ENCODE measurements around the gene ALG12.

ALG12 gene

DNA sequence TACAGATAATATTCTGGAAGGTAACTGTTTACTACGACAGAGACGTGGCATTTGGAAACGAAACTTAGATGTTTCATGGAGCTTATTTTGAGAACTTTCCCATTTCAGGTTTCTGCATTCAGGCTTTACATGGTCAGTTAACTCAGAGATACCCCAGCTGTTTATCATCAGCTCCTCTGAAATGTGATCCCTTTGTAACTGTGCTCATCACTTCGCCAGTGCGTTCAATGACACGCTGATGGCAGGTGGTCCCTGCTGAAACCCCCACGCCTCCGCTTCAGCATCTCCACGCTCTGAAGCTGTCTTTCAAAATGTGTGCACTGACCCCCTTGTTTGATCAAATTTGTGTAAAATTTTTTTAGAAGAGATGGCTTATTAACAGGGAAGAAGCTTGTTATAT is 30.5 kb downstream of the ALG12 start:
- DNase-seq (ENCODE audit: low read depth, low spot score), result no peak

DNA sequence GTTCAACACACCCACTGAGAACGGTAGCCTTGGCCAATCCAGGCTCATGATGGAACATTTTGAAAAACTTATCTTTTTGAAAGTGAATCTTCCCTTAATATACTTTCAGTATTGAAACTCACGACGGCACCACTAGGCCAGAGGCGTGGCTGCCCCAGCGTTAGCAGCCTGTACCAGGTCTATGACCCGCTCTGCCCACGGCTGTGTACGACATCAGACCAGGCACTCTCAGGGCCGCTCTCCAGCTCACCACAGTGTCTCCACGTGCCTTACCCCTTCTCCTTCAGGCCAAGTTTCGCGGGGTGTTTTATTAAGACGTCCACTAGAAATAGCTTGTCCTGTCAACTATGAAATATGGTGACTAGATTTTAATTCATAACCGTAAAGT is 31.2 kb downstream of the ALG12 start:
- no peak for DNase-seq (ENCODE audit: low read depth, low spot score)

DNA sequence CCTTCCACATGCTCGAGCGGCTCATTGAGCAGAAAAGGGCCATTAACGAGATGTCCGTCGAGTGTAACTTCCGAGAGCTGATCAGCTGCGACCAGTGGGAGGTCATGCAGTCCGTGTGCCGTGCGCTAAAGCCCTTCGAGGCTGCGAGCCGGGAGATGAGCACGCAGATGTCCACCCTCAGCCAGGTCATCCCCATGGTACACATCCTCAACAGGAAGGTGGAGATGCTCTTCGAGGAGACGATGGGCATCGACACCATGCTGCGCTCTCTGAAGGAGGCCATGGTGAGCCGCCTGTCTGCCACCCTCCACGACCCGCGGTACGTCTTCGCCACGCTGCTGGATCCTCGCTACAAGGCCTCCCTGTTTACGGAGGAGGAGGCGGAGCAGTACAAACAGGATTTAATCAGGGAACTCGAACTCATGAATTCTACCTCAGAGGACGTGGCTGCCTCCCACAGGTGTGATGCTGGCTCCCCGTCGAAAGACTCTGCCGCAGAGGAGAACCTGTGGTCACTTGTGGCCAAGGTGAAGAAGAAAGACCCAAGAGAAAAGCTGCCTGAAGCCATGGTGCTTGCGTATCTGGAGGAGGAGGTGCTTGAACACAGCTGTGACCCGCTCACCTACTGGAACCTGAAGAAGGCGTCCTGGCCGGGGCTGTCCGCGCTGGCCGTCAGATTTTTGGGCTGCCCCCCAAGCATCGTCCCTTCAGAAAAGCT is 31.7 kb downstream of the ALG12 start:
- no peak for DNase-seq (ENCODE audit: low read depth, low spot score)

DNA sequence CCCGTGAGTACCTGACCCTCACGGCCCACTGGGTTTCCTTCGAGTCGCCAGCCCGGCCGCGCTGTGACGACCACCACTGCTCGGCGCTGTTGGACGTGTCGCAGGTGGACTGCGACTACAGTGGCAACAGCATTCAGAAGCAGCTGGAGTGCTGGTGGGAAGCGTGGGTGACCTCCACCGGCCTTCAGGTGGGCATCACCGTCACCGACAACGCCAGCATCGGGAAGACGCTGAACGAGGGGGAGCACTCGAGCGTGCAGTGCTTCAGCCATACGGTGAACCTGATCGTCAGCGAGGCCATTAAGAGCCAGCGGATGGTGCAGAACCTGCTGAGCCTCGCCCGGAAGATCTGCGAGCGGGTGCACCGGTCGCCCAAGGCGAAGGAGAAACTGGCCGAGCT is 32.4 kb downstream of the ALG12 start:
- DNase-seq (ENCODE audit: low read depth, low spot score), result no peak

DNA sequence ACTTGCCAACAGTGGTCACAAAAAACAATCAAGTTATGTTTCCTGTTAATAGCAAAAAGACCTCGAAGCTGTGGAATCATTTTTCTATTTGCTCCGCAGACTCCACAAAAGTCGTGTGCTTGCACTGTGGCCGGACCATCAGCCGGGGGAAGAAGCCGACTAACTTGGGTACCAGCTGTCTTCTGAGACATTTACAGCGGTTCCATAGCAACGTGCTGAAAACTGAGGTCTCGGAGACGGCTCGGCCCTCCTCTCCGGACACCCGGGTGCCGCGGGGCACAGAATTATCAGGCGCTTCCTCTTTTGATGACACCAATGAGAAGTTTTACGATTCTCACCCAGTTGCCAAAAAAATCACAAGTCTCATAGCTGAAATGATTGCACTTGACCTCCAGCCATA is 33.0 kb downstream of the ALG12 start:
- DNase-seq (ENCODE audit: low read depth, low spot score), result no peak

DNA sequence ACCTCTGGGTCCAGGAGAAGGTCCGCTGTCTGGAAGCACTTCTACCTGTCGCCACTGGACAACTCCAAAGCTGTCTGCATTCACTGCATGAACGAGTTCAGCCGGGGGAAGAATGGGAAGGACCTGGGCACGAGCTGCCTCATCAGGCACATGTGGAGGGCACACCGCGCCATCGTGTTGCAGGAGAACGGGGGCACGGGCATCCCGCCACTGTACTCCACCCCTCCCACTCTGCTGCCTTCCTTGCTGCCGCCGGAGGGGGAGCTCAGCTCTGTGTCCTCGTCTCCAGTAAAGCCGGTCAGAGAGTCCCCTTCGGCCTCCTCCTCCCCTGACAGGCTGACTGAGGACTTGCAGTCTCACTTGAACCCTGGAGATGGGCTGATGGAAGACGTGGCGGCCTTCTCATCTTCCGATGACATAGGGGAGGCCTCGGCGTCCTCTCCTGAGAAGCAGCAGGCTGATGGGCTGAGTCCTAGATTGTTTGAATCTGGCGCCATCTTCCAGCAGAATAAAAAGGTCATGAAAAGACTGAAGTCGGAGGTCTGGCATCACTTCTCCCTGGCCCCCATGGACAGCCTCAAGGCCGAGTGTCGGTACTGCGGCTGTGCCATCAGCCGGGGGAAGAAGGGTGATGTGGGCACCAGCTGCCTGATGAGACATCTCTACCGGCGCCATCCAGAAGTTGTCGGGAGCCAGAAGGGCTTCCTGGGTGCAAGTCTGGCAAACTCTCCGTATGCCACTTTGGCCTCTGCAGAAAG is 33.6 kb downstream of the ALG12 start:
- no peak for DNase-seq (ENCODE audit: low read depth, low spot score)

DNA sequence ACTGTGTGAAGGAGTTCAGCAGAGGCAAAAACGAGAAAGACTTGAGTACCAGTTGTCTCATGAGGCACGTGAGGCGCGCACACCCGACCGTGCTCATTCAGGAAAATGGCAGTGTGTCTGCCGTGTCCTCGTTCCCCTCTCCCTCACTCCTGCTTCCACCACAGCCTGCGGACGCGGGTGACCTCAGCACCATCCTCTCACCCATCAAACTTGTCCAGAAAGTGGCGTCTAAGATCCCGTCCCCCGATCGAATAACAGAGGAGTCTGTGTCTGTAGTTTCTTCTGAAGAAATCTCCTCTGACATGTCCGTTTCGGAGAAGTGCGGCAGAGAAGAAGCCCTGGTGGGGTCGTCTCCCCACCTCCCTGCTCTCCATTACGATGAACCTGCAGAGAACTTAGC is 34.2 kb downstream of the ALG12 start:
- DNase-seq (ENCODE audit: low read depth, low spot score), result no peak

DNA sequence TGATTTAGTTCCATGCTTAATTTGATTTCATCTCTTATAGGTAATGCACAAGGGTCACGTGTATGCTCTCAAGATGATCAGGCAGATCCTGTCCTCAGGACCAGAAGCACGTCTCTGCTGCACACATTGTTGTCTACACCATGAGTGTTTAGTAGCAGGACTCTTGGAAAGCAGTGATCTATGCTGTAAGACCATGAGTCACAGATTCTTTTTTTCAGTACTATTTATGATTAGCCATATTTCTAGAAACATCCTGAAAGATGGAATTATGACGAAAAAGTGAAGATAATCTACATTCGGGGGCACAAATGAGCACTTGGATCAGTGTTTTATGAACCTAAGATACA is 35.0 kb downstream of the ALG12 start:
- no peak for DNase-seq (ENCODE audit: low read depth, low spot score)

DNA sequence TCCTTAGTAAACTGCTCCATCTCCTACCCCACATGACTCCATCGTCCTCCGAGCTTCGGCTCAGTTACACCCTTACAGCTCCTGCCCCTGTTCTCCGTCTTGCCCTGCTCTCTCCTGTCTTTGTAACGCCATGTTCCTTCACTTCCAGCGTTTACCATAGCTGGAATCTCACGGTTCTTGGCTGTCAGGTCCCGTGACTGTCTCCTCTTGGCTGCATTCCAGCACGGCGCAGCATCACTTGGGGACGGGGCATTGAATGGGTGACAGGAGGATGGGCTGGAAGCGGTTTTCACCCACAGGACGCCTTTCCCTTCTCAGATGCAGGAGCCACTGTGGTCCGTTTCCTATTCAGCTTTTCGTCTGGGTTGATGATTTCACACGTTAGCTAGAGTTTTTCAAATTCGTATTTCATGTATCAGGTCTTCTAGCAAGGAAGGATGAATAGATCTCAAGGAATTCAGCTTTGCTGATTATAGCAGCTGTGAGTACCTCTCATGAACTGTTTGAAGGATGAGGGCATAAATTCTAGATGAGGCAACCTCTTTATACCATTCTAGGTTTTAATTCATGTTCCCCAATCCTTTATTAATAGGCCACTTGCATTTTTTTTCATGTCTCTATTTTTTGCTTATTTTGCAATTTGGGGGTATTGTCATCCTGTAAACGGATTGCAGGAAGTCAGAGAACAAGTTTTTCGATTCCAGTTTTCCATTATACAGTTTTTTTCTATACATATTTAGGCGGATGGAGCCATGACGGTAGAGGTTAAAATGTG is 35.5 kb downstream of the ALG12 start:
- no peak for DNase-seq (ENCODE audit: low read depth, low spot score)

DNA sequence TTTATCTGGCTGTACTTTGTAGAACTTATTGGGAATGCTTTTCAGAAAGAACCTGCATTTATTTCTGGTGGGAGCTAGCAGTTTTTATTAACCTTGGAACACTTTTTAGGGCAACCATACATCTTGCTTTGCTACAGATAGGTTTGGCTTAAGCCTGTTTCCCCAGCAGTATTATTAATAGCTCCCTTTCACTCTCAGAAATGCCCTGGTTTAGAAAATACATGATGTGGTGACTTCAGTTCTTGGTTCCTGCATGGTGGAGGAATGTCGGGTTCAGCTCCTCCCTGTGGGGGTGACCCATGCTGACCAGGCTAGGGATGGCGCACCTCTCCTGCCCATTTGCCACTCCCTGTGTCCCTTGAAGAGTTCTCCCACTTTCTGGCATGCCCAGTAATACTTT is 36.4 kb downstream of the ALG12 start:
- DNase-seq (ENCODE audit: low read depth, low spot score), result no peak

DNA sequence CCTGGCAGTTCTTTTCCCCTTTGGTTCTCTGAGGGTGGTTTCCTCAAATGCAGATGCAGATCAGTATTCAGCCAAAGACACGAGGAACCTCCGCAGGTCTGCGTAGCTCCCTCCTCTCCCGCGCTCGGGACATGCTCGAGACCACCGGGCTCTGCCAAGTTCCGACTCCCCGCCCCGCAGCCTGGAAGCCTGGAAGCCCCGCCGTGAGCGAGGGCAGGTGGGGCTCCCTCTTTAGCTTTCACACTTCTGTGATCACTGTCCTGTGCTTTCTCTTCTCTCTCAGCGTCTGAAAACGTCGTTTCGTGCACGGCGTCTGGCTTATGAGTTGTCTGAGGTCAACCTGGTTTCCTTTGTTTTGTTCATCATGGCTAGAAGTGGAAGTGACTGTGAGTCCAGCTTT is 38.0 kb downstream of the ALG12 start:
- no peak for DNase-seq (ENCODE audit: low read depth, low spot score)

DNA sequence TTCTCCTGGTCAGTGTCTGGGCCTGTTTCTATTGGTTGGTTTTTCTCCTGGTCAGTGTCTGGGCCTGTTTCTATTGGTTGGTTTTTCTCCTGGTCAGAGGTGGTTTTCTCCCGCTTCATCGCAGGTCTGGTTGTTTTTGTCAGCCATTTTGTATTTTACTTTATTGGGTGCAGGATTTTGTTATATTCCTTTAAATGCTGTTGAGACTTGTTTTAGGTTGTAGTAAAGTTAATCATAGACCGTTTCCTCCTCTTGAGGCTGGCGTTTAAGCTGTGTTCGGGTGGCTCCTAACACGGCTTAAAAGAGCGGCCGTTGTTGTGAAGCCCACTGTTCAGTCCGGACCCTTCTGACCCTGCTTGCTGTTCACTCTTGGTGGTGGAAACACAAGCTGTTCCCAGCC is 38.4 kb downstream of the ALG12 start:
- no peak for DNase-seq (ENCODE audit: low read depth, low spot score)

DNA sequence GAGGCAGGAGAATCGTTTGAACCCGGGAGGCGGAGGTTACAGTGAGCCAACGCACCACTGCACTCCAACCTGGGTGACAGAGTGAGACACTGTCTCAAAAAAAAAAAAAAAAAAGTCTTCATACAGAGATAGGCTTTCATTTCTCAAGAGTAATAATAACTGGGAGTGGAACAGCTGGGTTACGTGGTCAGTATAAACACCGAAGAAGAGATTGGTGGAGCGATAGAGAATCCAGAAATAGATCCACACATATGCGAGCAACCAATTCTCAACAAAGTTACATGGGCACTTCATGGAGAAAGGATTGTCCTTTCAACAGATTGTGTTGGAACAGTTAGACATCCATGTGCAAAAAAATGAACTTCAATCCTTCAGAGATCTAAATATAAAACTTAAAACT is 40.0 kb downstream of the ALG12 start:
- no peak for DNase-seq (ENCODE audit: low read depth, low spot score)

DNA sequence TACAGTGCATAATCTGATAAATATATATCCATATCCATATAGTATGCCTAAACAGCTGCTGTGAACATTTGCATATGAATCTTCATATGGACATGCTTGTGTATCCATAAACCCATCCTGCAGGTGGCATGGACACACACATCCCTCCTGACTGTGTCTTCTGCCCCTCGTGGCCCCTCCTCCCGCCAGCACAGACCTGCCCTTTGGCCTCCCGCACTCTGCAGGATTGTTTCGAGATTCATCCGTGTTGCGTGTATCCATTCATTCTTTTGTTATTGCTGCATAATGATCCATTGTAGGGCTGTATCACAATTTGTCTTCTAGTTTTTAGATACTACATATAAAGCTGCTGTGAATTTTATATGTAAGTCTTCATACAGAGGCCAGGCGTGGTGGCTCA is 40.6 kb downstream of the ALG12 start:
- DNase-seq (ENCODE audit: low read depth, low spot score), result no peak

DNA sequence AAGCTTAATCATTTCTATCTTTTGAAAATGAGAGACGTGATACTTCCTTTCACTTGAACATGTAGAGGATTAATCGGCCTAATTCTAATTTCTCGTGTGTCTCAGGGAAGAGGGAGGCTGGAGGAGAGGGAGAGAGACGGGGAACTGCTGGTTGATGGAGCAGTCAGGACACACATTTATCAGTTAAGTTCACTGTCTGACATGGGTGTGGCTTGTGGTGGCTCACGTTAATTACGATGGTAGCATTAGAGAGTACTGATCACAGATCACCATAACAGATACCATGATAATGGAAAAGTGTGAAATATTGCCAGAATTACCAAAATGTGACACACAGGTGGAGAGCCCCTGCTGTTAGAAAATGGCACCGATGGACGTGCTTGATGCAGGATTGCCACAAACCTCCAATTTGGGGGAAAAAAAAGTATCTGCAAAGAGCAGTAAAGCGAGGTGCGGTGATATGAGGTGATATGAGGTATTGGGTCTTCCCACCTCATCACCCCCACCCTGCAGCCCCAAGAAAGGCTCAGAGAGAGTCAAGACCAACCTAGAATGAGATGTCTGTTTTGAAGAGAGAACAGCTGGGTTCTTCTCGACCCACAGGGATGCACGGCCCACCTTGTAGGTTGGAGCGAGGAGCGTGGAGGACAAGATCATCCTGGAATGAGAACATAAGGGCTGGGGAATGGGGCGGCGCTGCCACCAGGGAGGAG is 44.9 kb downstream of the ALG12 start:
- DNase-seq (ENCODE audit: low read depth, low spot score), result no peak

DNA sequence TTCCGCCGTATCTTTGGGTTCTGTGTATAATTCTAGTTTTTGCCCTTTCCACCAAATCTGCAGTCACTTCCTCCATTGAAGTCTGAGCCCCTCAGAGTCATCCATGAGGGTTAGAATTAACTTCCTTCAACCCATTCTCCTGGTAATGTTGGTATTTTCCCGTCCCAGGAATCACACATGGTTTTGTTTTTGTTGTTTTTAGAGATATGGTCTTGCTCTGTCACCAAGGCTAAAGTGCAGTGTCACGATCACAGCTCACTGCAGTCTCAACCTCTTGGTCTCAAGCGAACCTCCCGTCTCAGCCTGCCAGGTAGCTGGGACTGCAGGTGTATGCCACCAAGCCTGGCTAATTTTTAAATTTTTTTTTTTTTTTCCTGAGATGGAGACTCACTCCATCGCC is 45.9 kb downstream of the ALG12 start:
- DNase-seq (ENCODE audit: low read depth, low spot score), result no peak

DNA sequence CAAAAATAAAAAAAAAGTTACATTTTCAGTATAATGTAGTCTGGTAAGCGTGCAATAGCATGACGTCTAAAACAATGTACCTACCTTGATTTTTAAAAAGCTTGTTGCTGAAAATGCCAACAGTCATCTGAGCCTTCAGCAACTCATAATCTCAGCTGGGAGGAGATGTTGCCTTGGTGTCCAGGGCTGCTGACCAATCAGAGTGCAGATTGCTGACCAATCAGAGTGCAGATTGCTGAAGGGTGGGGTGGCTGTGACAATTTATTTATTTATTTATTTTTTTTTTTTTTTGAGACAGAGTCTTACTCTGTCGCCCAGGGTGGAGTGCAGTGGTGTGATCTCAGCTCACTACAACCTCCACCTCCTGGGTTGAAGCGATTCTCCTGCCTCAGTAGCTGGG is 46.8 kb downstream of the ALG12 start:
- DNase-seq (ENCODE audit: low read depth, low spot score), result no peak

DNA sequence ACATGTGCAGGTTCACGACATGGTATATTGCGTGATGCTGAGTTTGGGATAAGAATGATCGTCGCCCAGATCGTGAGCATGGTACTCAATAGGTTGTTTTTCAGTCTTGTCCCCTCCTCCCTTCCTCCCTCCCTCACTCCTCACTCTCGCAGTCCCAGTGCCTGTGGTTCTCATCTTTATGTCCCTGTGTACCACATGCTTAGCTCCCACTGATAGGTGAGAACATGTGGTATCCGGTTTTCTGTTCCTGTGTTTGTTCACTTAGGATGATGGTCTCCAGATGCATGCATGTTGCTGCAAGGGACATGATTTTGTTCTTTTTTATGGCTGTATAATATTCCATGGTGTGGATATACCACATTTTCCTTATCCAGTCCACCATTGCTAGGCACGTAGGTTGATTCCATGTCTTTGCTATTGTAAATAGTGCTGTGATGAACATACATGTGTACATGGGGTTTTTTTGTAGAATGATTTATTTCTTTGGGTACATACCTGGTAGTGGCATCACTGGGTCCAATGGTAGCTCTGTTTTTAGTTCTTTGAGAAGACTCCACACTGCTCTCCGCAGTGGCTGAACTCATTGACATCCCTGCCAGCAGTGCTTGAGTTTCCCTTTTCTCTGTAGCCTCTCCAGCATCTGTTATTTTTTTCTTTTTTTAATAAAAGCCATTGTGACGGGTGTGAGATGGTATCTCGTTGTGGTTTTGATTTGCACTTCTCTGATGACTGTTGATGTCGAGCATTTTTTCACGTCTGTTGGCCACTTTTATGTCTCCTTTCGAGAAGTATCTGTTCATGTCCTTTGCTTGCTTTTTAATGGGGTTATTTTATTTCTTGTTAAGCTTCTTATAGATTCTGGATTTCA is 48.2 kb downstream of the ALG12 start:
- DNase-seq (ENCODE audit: low read depth, low spot score), result no peak

DNA sequence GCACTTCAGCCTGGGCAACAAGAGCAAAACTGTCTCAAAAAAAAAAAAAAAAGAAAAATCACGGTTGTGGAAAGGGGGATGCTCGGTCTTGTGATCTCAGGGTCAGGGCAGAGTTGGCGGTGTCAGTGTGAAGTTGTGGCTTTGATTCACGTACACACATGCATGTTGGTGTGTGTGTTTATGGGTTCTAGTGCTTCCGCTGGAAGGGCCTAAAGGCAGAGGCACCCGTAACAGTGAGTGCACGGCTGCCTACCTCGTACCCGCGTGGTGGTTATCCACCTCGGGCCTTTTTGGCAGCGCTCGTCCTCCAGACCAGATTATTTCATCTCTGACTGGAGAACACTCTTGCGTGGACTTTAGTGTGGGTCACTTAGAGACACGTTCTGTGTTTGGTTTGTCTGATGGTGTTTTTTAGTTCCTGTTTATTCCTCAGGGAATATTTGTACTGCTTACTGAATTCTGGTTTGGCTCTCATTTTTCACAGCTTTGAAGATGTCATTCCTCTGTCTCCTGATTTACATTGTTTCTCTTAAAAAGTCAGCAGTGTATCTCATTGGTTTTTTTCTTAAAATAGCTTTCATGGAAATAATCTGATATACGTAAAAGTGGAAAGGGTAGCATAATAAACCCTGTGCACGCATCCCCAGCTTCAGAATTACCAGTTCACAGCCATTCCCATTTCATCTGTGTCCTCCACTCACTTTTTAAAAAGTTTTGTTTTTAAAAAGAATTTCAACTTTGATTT is 49.0 kb downstream of the ALG12 start:
- no peak for DNase-seq (ENCODE audit: low read depth, low spot score)

Data from activated naive CD8-positive, alpha-beta T cell treated with anti-CD3 and anti-CD28 coated beads, Interleukin-2, amount 50 U/mL, for 16 hours (primary cell).